Ascending aorta (tissue), 2 donors: ENCODE data around the gene CDH19. TPM values are rescaled to one million over a fixed set of nuclear protein-coding genes. Genes with fewer than 3 reads are reported as not detected.
A peak's percentile ranks its signal among the peaks of the same experiment; 100 is the strongest.

ENCODE experiments used
- DNase-seq, 2 donors: peaks; one replicate each; pipeline ENCODE4 v3.0.0-alpha.2; 2019; ENCODE audit warnings: low spot score in 2 of 2
- H3K27ac ChIP-seq, 2 donors: fragments of 200-600 bp; sonication (generic); one replicate each; pipeline ENCODE4 v1.5.1; 2016 to 2017; ENCODE audit warnings: mild to moderate bottlenecking in 1 of 2
- H3K27me3 ChIP-seq: fragments of 200-600 bp; sonication (generic); one replicate; pipeline ENCODE4 v1.5.1; 2017
- H3K36me3 ChIP-seq, 2 donors: fragments of 200-600 bp; sonication (generic); one replicate each; pipeline ENCODE4 v1.5.1; 2016
- H3K4me1 ChIP-seq, 2 donors: fragments of 200-600 bp; sonication (generic); one replicate each; pipeline ENCODE4 v1.5.1; 2016 to 2017; ENCODE audit warnings: mild to moderate bottlenecking in 1 of 2
- H3K4me3 ChIP-seq, 2 donors: fragments of 200-600 bp; sonication (generic); one replicate each; pipeline ENCODE4 v1.5.1; 2016 to 2017; ENCODE audit warnings: mild to moderate bottlenecking in 1 of 2
- H3K9me3 ChIP-seq, 2 donors: fragments of 200-600 bp; sonication (generic); one replicate each; pipeline ENCODE4 v1.5.1; 2016
- CTCF ChIP-seq, 3 experiments: fragments of 200-600 bp in 2 of 3; fragments of 450-650 bp in 1 of 3; sonication (generic) in 2 of 3; IDR thresholded peaks; one replicate each; pipeline ENCODE4 v1.5.1; 2016 to 2019; ENCODE audit warnings: antibody characterized with exemption in 3 of 3, mild to moderate bottlenecking in 1 of 3, moderate library complexity in 1 of 3
- intact Hi-C: fragments of 100-400 bp; cut with DNase I; formaldehyde crosslinking; loops from one replicate; pipeline ENCODE4 v1.15.1; 2023
- total RNA-seq: library from RNA; depleted of rRNA; stranded (reverse); fragments of >200 nt; gene quantifications from one replicate; pipeline ENCODE4 v1.1.0, GENCODE V29; 2016

CDH19 gene
- total RNA-seq, 1 donor from 2014 or later, result 0.21 TPM

GRCh38 chr18:66566616-66567015 lies 37.3 kb downstream of the CDH19 start:
- Histone ChIP-seq H3K4me1 (no peaks in the 10 kb centered on the region), H3K27me3 (no peaks in the 10 kb centered on the region), H3K27ac (no peak overlapping the region), H3K9me3 (no peaks in the 10 kb centered on the region), H3K4me3 (no peak overlapping the region), H3K36me3 (no peaks in the 10 kb centered on the region)
- DNase-seq, result no peak
- no peak for TF ChIP-seq CTCF (IDR thresholded peaks at IDR 0.05)
- intact Hi-C loops, result no loop called here

GRCh38 chr18:66564236-66564635 lies 39.7 kb downstream of the CDH19 start:
- H3K27me3 ChIP-seq, result no peaks in the 10 kb centered on the region
- H3K4me3 ChIP-seq, result no peak overlapping the region
- no peaks in the 10 kb centered on the region for H3K4me1 ChIP-seq
- intact Hi-C loops, result no loop called here
- H3K9me3 ChIP-seq, result no peaks in the 10 kb centered on the region
- no peaks in the 10 kb centered on the region for H3K36me3 ChIP-seq
- no peak overlapping the region for H3K27ac ChIP-seq
- no peak for TF ChIP-seq CTCF (IDR thresholded peaks at IDR 0.05)
- no peak for DNase-seq

- TF ChIP-seq CTCF (IDR thresholded peaks at IDR 0.05), result no peak
- no peak for DNase-seq
- no peak overlapping the region for H3K27ac ChIP-seq
- no peaks in the 10 kb centered on the region for H3K36me3 ChIP-seq
- H3K4me3 ChIP-seq, result no peak overlapping the region
- intact Hi-C loops, result no loop called here
- no peaks in the 10 kb centered on the region for H3K27me3 ChIP-seq
- H3K4me1 ChIP-seq, result no peaks in the 10 kb centered on the region
- no peaks in the 10 kb centered on the region for H3K9me3 ChIP-seq
Observed at GRCh38 chr18:66562279-66562678, 41.6 kb downstream of the CDH19 start.

- intact Hi-C loops, result no loop called here
- DNase-seq, result no peak
- Histone ChIP-seq H3K4me1 (no peaks in the 10 kb centered on the region), H3K27ac (no peak overlapping the region), H3K9me3 (no peaks in the 10 kb centered on the region), H3K36me3 (no peaks in the 10 kb centered on the region), H3K27me3 (no peaks in the 10 kb centered on the region), H3K4me3 (no peak overlapping the region)
- peak in 1 of 3 experiments; percentile 18 for TF ChIP-seq CTCF (IDR thresholded peaks at IDR 0.05)
Observed at GRCh38 chr18:66560094-66560493, 43.8 kb downstream of the CDH19 start.

GRCh38 chr18:66558773-66559172 lies 45.1 kb downstream of the CDH19 start:
- Histone ChIP-seq H3K4me3 (no peak overlapping the region), H3K27ac (no peak overlapping the region), H3K27me3 (no peaks in the 10 kb centered on the region), H3K9me3 (no peaks in the 10 kb centered on the region), H3K36me3 (no peaks in the 10 kb centered on the region), H3K4me1 (no peaks in the 10 kb centered on the region)
- no peak for TF ChIP-seq CTCF (IDR thresholded peaks at IDR 0.05)
- intact Hi-C loops, result no loop called here
- no peak for DNase-seq

- Histone ChIP-seq H3K27ac (no peak overlapping the region), H3K4me1 (no peaks in the 10 kb centered on the region), H3K4me3 (no peak overlapping the region), H3K9me3 (no peaks in the 10 kb centered on the region), H3K27me3 (no peaks in the 10 kb centered on the region), H3K36me3 (no peaks in the 10 kb centered on the region)
- TF ChIP-seq CTCF (IDR thresholded peaks at IDR 0.05), result no peak
- DNase-seq, result no peak
- intact Hi-C loops, result no loop called here
Observed at GRCh38 chr18:66557091-66557490, 46.8 kb downstream of the CDH19 start.
